OCI-LY7 (cell line): ENCODE data around the gene CECR2. TPM values are rescaled to one million over a fixed set of nuclear protein-coding genes. Genes with fewer than 3 reads are reported as not detected.

Experiments
- BruUV-seq: library from RNA; stranded (reverse); fragments of 400-500 nt; replicated peaks from 2 replicates; lab custom pipeline; 2021; lab: Mats Ljungman, UMichigan
- CTCF ChIA-PET: fragments of 300-600 bp; sonication (Branson Sonifier 250); formaldehyde crosslinking; loops from one replicate; lab custom pipeline; 2022; ENCODE audit warnings: antibody characterized with exemption; ENCODE audit not compliant: unreplicated experiment; lab: Charles Lee
- POLR2A ChIA-PET: fragments of 300-600 bp; sonication (Branson Sonifier 250); formaldehyde crosslinking; loops from one replicate; lab custom pipeline; 2022; ENCODE audit warnings: antibody characterized with exemption; lab: Charles Lee
- DNase-seq: peaks from one replicate; pipeline ENCODE4 v3.0.0-alpha.2; 2015; ENCODE audit warnings: low spot score
- H2AFZ ChIP-seq: fragments of 200-600 bp; sonication (generic), shearing (Covaris generic); 2 replicates; pipeline ENCODE4 v1.6.1; 2014; ENCODE audit warnings: mild to moderate bottlenecking, antibody characterized with exemption, low read length, moderate library complexity
- H3K27ac ChIP-seq: fragments of 200-600 bp; sonication (generic); 2 replicates; pipeline ENCODE4 v1.5.1; 2014; ENCODE audit warnings: mixed run types, low read depth, mild to moderate bottlenecking, moderate library complexity, low read length, inconsistent platforms; ENCODE audit not compliant: poor library complexity, severe bottlenecking
- H3K36me3 ChIP-seq: fragments of 200-600 bp; sonication (generic); 2 replicates; pipeline ENCODE4 v1.6.1; 2014; ENCODE audit warnings: mild to moderate bottlenecking, antibody characterized with exemption, low read length, moderate library complexity, mixed read lengths; ENCODE audit not compliant: insufficient read depth
- H3K4me1 ChIP-seq: fragments of 200-600 bp; sonication (generic); 2 replicates; pipeline ENCODE4 v1.5.1; 2014; ENCODE audit warnings: mild to moderate bottlenecking, low read length; ENCODE audit not compliant: insufficient read depth, poor library complexity, severe bottlenecking
- H3K4me2 ChIP-seq: fragments of 200-600 bp; sonication (generic); 2 replicates; pipeline ENCODE4 v1.6.1; 2014; ENCODE audit warnings: mild to moderate bottlenecking, low read length
- H3K4me3 ChIP-seq: fragments of 200-600 bp; sonication (generic); 2 replicates; pipeline ENCODE4 v1.5.1; 2014; ENCODE audit warnings: mild to moderate bottlenecking, low read depth, low read length; ENCODE audit not compliant: poor library complexity, severe bottlenecking
- H3K79me2 ChIP-seq: fragments of 200-600 bp; sonication (generic); 2 replicates; pipeline ENCODE4 v1.6.1; 2016; ENCODE audit warnings: low read depth, mild to moderate bottlenecking, low read length, moderate library complexity, mixed read lengths; ENCODE audit not compliant: insufficient read depth
- H3K9me2 ChIP-seq: fragments of 200-600 bp; sonication (generic); 2 replicates; pipeline ENCODE4 v1.6.1; 2016; ENCODE audit warnings: mild to moderate bottlenecking, low read length, mixed read lengths; ENCODE audit not compliant: insufficient read depth
- H3K9me3 ChIP-seq: fragments of 200-600 bp; sonication (generic); 2 replicates; pipeline ENCODE4 v1.6.1; 2014; ENCODE audit warnings: mild to moderate bottlenecking, mixed run types, low read length, mixed read lengths
- H4K20me1 ChIP-seq: fragments of 200-600 bp; sonication (generic); 2 replicates; pipeline ENCODE4 v1.6.1; 2014; ENCODE audit warnings: mild to moderate bottlenecking, antibody characterized with exemption, low read length, moderate library complexity, mixed read lengths; ENCODE audit not compliant: insufficient read depth
- CTCF ChIP-seq: fragments of 200-600 bp; sonication (generic); conservative IDR thresholded peaks from 2 replicates; pipeline ENCODE4 v1.5.1; 2014; ENCODE audit warnings: mild to moderate bottlenecking, antibody characterized with exemption, low read length, moderate library complexity, mixed read lengths
- EZH2phosphoT487 ChIP-seq: fragments of 200-600 bp; sonication (generic); IDR thresholded peaks from 2 replicates; pipeline ENCODE4 v1.6.1; 2018; ENCODE audit warnings: low read depth, borderline replicate concordance, mild to moderate bottlenecking, mixed run types, antibody characterized with exemption, low read length, moderate library complexity, mixed read lengths
- intact Hi-C: fragments of 100-400 bp; cut with micrococcal nuclease; formaldehyde crosslinking; loops from one replicate; pipeline ENCODE4 v1.10.0; 2022; ENCODE audit not compliant: unreplicated experiment
- total RNA-seq, 2 experiments: library from RNA; depleted of rRNA in 1 of 2; stranded (reverse); fragments of >200 nt in 1 of 2; shearing (Covaris generic) in 1 of 2; gene quantifications; 2 replicates each; pipeline ENCODE4 v1.2.3, GENCODE V29; 2014 to 2022

Gene CECR2
- total RNA-seq, 2 experiments from 2014 or later: 0.09 to 0.53 TPM

GRCh38 chr22:17370026-17370765 is 936 bp downstream of the CECR2 start:
- no peak overlapping the region for H3K27ac ChIP-seq
- peaks cover 14% of the 10 kb centered on the region for H3K4me1 ChIP-seq
- no peaks in the 10 kb centered on the region for H4K20me1 ChIP-seq
- TF ChIP-seq CTCF (no peak), EZH2phosphoT487 (no peak)
- POLR2A ChIA-PET: no interaction called here
- peak overlapping the region; percentile 66 for H3K4me3 ChIP-seq
- H2AFZ ChIP-seq: no peak overlapping the region
- CTCF ChIA-PET: no interaction called here
- no peaks in the 10 kb centered on the region for H3K9me3 ChIP-seq
- BruUV-seq: no TSS peak
- DNase-seq: no peak
- no peaks in the 10 kb centered on the region for H3K36me3 ChIP-seq
- intact Hi-C loops: no loop called here
- H3K4me2 ChIP-seq: peak overlapping the region; percentile 84
- no peaks in the 10 kb centered on the region for H3K9me2 ChIP-seq
- H3K79me2 ChIP-seq: no peaks in the 10 kb centered on the region

- no peak overlapping the region for H2AFZ ChIP-seq
- no peak overlapping the region for H3K4me2 ChIP-seq
- CTCF ChIA-PET: no interaction called here
- no peak overlapping the region for H3K4me3 ChIP-seq
- intact Hi-C loops: no loop called here
- peaks cover 14% of the 10 kb centered on the region for H3K4me1 ChIP-seq
- H3K9me3 ChIP-seq: no peaks in the 10 kb centered on the region
- H3K79me2 ChIP-seq: no peaks in the 10 kb centered on the region
- H3K36me3 ChIP-seq: no peaks in the 10 kb centered on the region
- no peaks in the 10 kb centered on the region for H3K9me2 ChIP-seq
- no peaks in the 10 kb centered on the region for H4K20me1 ChIP-seq
- H3K27ac ChIP-seq: no peak overlapping the region
- DNase-seq: no peak
- no peak for TF ChIP-seq EZH2phosphoT487
- no TSS peak for BruUV-seq
- POLR2A ChIA-PET: no interaction called here
Measured at GRCh38 chr22:17370766-17371432, 1.6 kb downstream of the CECR2 start.

- Histone ChIP-seq H2AFZ (no peak overlapping the region), H3K4me3 (no peak overlapping the region), H3K79me2 (no peaks in the 10 kb centered on the region), H3K27ac (no peak overlapping the region), H4K20me1 (no peaks in the 10 kb centered on the region), H3K36me3 (no peaks in the 10 kb centered on the region), H3K9me2 (no peaks in the 10 kb centered on the region), H3K4me2 (no peak overlapping the region), H3K4me1 (peaks cover 14% of the 10 kb centered on the region), H3K9me3 (no peaks in the 10 kb centered on the region)
- DNase-seq: no peak
- POLR2A ChIA-PET: no interaction called here
- intact Hi-C loops: no loop called here
- CTCF ChIA-PET: no interaction called here
- TF ChIP-seq EZH2phosphoT487: no peak
- no TSS peak for BruUV-seq
Measured at GRCh38 chr22:17371448-17371847, 2.2 kb downstream of the CECR2 start.
